Ishikawa (cell line): ENCODE results near the gene GGNBP2.

ENCODE experiments used
- CREB1 ChIP-seq: IDR thresholded peaks from 2 replicates; pipeline ENCODE4 v1.6.1; 2012; ENCODE audit warnings: low read depth
- EGR1 ChIP-seq: IDR thresholded peaks from 2 replicates; pipeline ENCODE4 v1.6.1; 2012
- EP300 ChIP-seq: IDR thresholded peaks from 2 replicates; pipeline ENCODE4 v1.6.1; 2012; ENCODE audit warnings: borderline replicate concordance
- FOXM1 ChIP-seq: IDR thresholded peaks from 2 replicates; pipeline ENCODE4 v1.6.1; 2012; ENCODE audit warnings: low read depth, borderline replicate concordance
- NFIC ChIP-seq: IDR thresholded peaks from 2 replicates; pipeline ENCODE4 v1.6.1; 2012
- RAD21 ChIP-seq: IDR thresholded peaks from 2 replicates; pipeline ENCODE4 v1.6.1; 2012; ENCODE audit warnings: low read depth
- TAF1 ChIP-seq: IDR thresholded peaks from 2 replicates; pipeline ENCODE4 v1.6.1; 2012; ENCODE audit warnings: low read depth, mild to moderate bottlenecking
- TEAD4 ChIP-seq: IDR thresholded peaks from 2 replicates; pipeline ENCODE4 v1.6.1; 2012
- YY1 ChIP-seq: IDR thresholded peaks from 2 replicates; pipeline ENCODE4 v1.6.1; 2012; ENCODE audit warnings: low read depth
- ZBTB7A ChIP-seq: IDR thresholded peaks from 2 replicates; pipeline ENCODE4 v1.6.1; 2012; ENCODE audit warnings: low read depth
- TF ChIP-seq, protein P1 (sequence below): IDR thresholded peaks from 2 replicates; pipeline ENCODE4 v1.6.1; 2012
- TF ChIP-seq, protein P2 (sequence below): IDR thresholded peaks from 2 replicates; pipeline ENCODE4 v1.6.1; 2012; ENCODE audit warnings: low read depth, mild to moderate bottlenecking

DNA sequence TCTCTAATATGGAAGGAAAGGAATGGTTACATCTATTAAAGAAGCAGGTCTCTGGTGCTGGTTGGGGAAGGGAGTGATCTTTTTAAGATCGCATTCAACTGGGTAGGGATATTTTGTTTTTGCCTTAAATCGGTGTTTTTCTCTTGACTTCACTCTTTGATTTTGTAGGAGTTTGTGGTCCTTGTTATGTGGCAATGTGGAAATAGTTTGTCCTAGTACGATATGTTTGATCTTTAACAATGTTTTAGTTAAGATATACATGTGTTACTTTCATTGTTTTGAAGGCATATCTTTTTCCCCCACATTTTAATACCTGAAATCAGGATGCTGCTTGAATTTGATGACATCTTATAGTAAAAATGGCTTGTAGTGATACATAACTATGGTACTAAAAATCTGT is 8.7 kb downstream of the GGNBP2 start:
- TF ChIP-seq TAF1 (no peak), EP300 (no peak), FOXM1 (no peak), EGR1 (no peak), ZBTB7A (no peak), RAD21 (no peak), YY1 (no peak), TEAD4 (no peak), CREB1 (no peak), NFIC (no peak)
- TF ChIP-seq, protein P1, sequence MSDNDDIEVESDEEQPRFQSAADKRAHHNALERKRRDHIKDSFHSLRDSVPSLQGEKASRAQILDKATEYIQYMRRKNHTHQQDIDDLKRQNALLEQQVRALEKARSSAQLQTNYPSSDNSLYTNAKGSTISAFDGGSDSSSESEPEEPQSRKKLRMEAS: no peak
- TF ChIP-seq, protein P2, sequence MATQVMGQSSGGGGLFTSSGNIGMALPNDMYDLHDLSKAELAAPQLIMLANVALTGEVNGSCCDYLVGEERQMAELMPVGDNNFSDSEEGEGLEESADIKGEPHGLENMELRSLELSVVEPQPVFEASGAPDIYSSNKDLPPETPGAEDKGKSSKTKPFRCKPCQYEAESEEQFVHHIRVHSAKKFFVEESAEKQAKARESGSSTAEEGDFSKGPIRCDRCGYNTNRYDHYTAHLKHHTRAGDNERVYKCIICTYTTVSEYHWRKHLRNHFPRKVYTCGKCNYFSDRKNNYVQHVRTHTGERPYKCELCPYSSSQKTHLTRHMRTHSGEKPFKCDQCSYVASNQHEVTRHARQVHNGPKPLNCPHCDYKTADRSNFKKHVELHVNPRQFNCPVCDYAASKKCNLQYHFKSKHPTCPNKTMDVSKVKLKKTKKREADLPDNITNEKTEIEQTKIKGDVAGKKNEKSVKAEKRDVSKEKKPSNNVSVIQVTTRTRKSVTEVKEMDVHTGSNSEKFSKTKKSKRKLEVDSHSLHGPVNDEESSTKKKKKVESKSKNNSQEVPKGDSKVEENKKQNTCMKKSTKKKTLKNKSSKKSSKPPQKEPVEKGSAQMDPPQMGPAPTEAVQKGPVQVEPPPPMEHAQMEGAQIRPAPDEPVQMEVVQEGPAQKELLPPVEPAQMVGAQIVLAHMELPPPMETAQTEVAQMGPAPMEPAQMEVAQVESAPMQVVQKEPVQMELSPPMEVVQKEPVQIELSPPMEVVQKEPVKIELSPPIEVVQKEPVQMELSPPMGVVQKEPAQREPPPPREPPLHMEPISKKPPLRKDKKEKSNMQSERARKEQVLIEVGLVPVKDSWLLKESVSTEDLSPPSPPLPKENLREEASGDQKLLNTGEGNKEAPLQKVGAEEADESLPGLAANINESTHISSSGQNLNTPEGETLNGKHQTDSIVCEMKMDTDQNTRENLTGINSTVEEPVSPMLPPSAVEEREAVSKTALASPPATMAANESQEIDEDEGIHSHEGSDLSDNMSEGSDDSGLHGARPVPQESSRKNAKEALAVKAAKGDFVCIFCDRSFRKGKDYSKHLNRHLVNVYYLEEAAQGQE: no peak
